Right ventricle myocardium inferior (tissue), 1 donor: Measurements from ENCODE around the gene CAPN14. TPM values are rescaled to one million over a fixed set of nuclear protein-coding genes. Genes with fewer than 3 reads are reported as not detected.

Source experiments
- ATAC-seq: fragments of 200-7000 bp; cut with Tn5 transposase; one replicate; pipeline ENCODE4 v1.9.1; 2020; ENCODE audit warnings: mild to moderate bottlenecking, moderate library complexity
- DNase-seq: peaks from one replicate; pipeline ENCODE4 v3.0.0; 2021; ENCODE audit errors: missing footprints
- intact Hi-C: fragments of 100-400 bp; cut with DNase I; formaldehyde crosslinking; loops from one replicate; pipeline ENCODE4 v1.11.0; 2022
- total RNA-seq: library from RNA; stranded (reverse); fragmentation: NEBNext Ultra II Directional; extraction: Animal tissue kit (Norgen Biotek cat#: 25700); gene quantifications from one replicate; pipeline ENCODE4 v1.2.1, GENCODE V29; 2021
- donor health status: DM: no; HTN: yes; CAD: no; lungs with severe emphysema.

Gene CAPN14
- total RNA-seq, 1 donor from 2014 or later, result 0.35 TPM

DNA sequence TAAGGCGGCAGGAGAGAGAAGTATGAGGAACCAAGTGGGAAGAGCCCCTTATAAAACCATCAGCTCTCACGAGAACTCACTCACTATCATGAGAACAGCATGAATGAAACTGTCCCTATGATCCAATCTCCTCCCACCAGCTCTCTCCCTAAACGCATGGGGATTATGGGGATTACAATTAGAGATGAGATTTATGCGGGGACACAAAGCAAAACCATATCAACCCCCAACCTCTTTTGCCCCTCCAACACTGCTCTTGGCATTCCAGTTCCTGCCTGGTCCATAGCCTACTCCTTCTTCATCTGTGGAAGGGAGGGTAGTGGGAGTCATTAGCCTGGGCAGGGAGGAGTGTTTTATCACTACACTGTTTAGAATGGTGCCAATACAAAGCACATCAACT, 15.3 kb upstream of the CAPN14 start:
- ATAC-seq, result no peak
- intact Hi-C loops, result loop anchor here (5.0 to 10.0 kb wide), 2 partner anchors 100 to 518 kb away; no protein-coding TSS in a partner anchor
- DNase-seq, result no peak

DNA sequence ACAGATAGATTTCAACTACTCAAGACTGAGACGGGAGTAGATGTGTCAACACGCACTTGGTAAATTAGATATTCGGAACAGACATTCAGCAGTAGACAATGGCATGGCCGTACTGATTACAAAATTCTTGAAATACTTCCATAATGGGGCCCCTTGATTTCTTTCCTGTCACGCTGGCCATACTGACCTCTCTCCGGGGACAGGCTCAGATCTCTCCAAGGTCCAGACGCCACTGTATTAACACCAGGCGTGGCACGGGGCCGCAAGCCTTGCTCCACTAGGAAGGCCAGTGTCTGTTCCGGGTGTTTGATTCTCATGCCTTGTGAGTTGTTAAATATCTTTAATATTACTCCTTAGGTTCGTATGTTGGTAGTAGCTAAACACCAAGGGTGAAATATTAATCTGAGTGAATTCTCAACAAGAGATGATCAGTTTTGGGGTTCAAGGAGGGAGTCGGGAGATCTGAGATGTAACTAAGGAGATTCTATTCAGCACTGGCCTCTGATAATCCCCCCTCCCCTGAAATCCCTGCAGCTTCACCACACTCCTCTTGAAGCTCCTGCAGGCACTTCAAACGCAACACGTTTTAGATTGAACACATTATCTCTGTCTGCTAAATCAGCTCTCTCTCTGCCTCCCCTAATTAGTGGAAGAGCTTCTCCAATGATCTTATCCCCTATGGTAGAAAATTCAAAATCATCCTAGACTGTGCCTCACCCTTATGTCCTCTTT, 14.4 kb upstream of the CAPN14 start:
- intact Hi-C loops, result loop anchor here (5.0 to 10.0 kb wide), 2 partner anchors 101 to 517 kb away; no protein-coding TSS in a partner anchor
- DNase-seq (no peak), ATAC-seq (peak; percentile 55)

DNA sequence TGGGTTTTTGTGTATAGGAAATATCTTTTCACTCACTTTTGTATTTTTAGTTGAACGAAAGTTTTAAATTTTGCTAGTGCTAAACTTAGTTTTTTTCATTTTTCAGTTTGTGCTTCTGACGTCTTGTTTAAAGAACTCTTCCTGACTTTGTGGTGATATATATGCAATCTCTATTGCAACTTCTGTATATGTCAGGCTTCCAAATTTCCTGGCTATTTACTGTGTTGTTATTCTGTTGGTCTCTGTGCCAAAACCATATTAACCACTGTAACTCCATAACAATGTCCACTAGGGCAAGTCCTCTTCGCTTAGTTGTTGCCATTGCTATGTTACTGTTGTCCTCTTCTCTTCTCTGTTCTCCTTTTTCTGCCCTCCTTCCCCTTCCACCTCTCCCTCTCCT, 13.4 kb upstream of the CAPN14 start:
- intact Hi-C loops, result loop anchor here (5.0 to 10.0 kb wide), 2 partner anchors 102 to 516 kb away; no protein-coding TSS in a partner anchor
- ATAC-seq (no peak), DNase-seq (no peak)

DNA sequence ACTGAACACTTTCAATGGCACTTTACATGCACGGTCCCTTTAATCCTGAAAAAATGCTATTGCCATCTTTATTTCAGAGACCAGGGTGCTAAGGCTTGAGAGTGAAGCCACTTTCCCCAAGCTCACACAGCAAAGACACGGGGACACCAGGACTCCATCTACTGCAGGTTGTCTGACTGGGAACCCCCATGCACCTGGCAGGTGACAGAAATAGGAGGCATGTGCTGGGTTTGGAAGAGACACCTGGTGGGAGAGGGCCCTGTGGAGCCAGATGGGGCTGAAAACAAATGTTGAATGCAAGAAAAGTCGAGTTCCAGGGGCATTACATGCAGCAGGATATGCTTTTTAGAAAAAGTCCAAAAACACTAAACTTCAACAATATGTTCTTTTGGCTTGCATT, 11.4 kb upstream of the CAPN14 start:
- intact Hi-C loops, result no loop called here
- ATAC-seq (no peak), DNase-seq (no peak)

DNA sequence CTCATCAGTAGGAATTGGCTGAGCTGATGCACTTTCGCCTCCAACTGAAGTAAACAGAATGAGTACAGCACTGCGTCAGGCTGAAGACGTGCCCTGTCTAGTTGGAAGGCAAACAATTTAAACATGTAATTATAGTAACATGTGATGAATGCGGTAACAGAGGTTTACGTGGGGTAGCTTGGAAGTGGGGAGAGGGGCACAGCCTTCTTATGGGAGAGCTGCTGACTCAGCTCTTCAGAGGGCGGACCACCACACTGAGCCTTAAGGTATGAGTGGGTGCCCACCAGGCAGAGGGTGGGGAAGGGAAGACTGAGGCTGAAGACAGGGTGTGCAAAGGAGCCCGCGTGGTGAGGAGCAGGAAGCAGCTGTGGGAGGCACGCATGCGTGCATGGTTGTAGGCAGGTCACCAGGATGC, 10.4 kb upstream of the CAPN14 start:
- intact Hi-C loops, result no loop called here
- DNase-seq (no peak), ATAC-seq (peak; percentile 37)

DNA sequence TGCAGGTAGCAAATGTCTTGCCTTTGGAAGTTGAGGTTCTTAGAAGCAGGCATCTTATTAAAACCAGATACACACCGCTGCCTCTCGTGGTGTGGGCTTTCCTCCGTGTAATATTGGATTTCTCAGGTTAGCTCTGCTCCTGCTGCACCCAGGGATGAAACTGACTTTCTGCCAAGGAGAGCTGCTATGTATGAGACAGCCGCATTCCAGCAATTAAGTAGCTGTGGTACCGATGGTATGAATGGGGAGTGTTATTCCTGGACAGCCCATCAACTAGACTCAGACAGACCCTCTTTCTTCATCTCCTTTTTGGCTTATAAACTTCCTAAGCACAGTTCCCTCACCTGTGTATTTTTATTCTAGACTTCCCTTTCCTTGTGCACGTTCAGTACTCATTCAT, 9.8 kb upstream of the CAPN14 start:
- DNase-seq (no peak), ATAC-seq (no peak)
- intact Hi-C loops, result no loop called here

DNA sequence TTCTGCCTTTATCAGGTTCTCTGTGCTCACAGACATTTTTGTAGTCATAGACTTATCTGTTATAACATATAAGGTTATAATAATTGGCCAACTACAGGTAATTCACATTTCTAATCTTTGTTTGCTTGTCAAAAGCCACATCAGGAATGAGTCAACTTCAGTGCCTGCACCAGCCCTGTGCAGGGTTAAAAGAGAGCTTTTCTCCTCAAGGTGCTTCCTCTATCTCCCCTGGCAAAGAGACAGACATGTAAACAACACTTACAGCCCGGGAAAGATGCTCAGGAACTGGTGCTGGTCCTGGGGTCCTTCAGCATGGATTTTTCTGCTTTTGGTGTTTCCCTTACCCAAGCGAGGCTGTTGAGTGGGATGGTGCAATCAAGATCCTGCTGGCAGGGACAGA, 9.0 kb upstream of the CAPN14 start:
- ATAC-seq (no peak), DNase-seq (no peak)
- intact Hi-C loops, result no loop called here

DNA sequence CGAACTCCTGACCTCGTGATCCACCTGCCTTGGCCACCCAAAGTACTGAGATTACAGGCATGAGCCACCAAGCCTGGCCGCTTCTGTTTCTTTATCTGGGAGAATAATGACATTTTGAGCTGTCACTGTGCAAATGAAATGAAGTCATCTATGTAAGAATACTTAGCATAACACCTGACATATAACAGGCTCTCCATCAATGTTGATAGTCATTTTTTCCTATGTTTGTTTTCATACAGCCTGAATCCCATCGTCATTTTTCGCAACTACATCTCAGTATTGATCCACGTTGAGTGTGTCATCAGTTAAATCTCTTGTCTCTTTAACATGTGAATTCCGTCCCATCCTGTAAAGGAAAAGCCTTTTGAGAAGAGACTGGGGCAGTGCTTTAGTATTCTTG, 6.4 kb upstream of the CAPN14 start:
- DNase-seq (no peak), ATAC-seq (no peak)
- intact Hi-C loops, result no loop called here

DNA sequence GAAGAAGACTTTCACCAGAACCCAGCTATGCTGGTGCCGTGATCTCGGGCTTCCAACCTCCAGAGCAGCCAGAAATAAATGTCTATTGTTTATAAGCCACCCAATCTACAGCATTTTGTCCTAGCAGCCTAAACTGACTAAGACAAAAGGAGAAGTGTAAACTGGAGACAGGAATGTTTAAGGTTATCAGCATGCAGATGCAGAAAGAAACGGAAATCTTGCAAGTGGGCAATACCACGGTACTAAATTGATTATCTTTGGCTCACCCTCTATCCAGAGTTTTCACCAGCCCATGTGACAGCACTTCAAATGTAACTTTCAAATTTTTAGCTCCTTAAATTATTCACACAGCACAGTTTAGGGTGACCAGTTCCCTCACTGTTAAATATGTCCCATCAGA, 5.7 kb upstream of the CAPN14 start:
- intact Hi-C loops, result no loop called here
- DNase-seq (no peak), ATAC-seq (no peak)

DNA sequence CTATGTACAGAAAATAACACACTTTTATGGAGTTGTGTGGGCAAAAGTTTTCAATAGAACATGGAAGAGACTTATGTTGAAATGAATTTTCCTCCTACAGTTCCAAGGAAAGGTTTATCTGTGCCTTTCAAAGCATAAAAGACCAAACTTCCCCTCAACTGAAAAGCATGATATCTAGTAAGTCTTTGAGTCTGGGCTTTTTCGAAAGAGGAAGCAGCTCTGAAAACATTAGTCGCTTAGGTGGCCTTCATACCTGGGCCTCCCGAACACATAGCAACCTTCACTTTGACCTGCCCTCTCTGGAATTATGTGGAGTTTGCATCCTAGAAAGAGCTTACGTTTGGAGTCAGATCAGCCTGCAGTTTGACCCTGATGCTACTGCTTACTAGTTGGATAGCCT, 4.8 kb upstream of the CAPN14 start:
- ATAC-seq, result no peak
- DNase-seq, result no peak
- intact Hi-C loops, result no loop called here

DNA sequence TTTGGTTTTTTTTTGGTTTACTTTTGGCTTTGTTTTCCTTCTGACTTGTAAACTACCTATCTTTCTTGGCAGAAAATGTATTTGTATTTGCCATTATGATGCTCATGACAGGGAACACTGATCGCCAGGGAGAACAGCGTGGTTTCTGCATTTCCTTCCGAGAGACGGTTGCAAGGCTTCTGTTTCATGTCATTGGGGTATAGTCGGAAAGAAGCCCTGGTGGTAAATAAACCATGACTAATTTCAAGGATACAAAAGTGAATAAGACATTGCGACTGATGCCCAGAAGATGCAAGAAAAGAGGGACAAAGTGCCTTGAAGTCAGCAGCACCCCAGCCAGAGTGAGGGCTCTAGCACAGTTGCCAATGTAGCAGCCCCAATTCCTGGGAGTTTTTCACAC, 4.2 kb upstream of the CAPN14 start:
- intact Hi-C loops, result no loop called here
- ATAC-seq, result no peak
- no peak for DNase-seq

DNA sequence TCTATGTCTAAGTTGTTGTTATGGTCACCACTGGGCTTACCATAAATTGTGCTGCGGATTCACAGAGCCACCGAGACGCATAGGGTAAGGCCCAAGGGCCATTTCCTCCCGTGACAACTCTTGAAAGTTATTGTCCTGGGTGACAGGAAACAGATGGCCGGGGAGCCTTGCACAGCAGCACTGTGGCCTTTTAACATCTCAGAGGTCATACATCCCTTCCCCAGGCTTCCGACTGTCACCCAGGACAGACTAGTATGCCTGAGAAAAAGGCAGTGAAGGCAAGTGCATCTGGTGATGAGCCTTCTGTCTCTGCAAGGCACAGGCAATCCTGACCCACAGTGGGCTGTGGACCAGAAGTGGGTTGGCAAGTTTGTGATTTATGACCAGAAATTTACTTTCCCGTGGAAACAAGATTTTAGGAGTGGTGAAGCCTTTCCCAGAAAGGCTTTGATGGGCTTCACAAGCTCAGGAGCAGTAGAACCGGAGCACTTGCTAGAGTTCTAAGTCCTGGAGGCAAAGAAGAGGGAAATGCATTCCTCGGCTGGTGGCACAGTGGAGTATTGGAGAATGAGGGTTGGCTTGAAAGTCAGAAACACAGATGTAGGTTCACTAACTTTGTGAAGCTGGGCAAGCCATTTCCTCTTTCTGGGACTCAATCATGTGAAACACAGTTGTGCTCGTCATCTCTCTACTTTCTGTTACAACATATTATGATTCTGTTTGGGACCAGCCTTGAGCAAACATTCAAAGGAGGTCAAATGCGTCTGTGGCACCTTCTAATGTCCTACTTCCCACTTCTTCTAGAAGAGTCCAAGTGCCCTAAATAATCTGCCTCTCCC, 2.0 kb upstream of the CAPN14 start:
- peak; percentile 66 for ATAC-seq
- intact Hi-C loops, result no loop called here
- no peak for DNase-seq

DNA sequence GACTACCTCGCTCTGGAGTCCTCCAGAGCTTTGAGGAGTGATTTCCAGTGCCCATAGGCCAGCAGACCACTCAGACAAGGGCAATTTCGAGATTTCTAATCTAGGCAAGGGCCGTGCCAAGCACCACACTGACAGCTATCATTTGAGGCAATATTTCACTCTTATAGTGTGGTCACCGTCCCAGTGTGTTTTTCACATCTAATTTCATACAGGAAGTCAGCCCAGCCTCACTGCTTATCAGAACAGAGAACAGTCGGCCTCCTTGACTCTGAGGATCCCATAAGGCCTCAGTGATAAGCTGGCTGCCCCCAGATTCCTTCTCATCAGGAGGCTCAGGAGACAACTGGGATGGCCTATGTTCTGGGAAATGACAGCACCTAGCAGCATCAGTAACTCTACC, 581 bp downstream of the CAPN14 start:
- no peak for ATAC-seq
- intact Hi-C loops, result no loop called here
- no peak for DNase-seq

DNA sequence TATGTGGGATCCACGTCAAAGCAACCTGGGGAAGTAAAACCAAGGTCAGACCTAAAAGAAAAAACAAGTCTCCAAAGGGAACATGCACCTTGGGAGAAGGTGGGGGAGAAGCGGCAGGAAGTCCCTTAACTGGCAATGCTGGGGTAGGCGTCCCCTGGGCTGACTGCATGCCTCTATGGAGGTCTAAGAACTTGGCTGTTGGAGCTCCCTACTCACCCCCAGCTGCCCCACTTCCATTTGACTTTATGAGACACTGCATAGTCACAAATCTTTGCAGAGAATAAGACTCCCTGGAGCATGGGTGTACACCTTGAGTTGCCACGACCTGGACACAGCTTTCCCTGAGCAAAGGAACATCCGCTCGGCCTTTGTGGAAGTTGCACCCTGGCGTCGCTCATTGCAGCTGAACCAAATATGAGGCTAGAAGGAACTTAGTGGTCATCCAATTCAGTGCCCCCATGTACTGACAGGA, 2.8 kb downstream of the CAPN14 start:
- DNase-seq (no peak), ATAC-seq (no peak)
- intact Hi-C loops, result no loop called here

DNA sequence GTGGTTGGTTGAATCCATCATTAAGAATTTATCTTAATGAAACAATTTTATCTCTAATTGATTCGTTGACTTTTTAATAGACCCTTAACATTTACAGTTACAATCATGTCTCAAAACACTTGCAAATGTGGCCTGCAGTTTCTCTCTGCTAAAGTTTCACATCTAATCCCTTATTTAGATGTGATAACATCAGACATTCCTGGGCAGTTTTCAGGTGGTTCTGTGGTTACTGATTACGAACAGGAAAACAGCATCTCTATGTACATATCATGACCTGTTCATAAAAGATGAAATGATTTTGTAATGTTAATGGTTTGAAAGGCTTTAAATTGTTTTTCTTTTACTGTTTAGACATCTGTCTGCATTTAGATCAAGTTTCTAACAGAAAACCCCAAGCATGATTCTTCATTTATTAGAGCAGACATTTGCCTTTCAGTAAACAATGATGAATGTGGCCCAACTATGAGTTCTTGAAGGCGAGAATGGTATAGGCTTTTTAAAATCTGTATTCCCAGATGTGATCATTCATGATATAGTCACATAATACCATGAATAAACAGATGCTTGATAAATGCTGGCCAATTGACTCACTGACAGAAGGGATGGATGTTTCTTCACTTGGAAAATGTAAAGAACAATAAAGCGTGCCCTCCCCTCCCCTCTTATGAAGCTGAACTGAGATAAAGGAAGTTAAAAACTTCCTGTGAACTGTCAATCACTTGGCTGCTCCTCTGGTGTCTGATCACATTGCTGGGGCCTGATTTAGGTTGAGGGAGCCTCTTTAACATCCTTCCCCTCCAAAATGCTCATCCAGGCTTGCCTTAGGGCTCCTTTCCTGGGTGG, 3.5 kb downstream of the CAPN14 start:
- no peak for DNase-seq
- intact Hi-C loops, result no loop called here
- no peak for ATAC-seq

DNA sequence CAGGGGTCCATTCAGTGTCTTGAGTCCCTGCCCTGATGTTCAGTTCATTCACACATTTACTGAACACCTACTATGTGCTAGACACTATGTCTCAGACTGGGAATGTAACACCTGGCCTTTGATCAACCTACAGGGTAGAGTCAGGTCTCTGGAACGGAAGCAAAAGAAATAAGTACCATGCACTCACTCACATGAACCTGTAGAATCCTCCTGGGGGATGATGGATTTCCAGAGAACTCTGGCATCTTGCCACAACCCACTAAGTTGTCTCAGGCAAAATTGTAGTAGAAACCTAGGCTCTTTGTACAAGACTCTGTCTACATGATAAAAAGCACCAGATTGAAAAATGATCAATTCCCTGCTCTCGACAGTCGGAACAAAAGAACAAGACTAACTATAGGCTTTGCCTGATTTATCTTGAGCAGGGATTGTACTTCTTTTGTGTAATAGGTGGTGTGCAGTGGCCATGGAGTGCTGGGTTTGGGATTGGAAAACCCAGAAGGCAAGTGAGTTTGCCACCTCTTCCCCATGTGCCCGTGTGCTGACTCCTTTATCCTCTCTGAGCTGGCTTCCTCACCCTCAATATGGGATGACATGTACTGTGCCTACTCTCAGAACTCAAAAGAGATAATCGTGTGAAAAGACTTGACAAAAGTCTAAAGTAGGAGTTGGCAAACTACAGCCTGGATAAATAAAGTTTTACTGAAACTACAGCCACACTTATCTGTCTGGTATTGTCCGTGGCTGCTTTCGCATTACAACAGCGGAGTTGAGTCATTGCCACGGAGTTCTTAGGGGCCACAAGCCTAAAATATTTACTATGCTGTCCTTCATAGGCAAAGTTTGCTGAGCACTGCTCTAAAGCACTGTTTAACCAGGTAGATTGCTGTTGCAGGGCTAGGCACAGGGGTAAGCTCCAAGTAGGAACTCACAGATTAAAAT, 4.4 kb downstream of the CAPN14 start:
- DNase-seq, result no peak
- intact Hi-C loops, result no loop called here
- ATAC-seq, result peak; percentile 81

DNA sequence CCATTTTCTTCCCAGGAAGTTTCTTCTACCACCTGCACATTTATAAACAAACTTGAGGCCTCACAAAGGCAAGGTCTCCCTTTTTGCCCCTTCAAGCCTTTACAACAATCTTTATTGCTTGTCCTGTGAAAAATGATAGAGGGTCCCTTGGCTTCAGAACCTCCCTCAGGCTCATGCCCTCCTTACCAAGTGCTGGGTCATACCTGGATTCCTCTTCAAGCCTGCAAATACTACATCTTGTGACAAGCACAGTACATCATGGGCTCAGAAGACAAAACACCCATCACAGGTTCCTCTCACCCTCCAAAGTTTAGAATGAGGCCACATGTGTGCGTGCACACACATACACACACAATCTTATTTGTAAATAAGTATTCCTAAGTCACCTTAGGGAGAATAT, 9.1 kb downstream of the CAPN14 start:
- intact Hi-C loops, result no loop called here
- ATAC-seq, result no peak
- DNase-seq, result no peak

DNA sequence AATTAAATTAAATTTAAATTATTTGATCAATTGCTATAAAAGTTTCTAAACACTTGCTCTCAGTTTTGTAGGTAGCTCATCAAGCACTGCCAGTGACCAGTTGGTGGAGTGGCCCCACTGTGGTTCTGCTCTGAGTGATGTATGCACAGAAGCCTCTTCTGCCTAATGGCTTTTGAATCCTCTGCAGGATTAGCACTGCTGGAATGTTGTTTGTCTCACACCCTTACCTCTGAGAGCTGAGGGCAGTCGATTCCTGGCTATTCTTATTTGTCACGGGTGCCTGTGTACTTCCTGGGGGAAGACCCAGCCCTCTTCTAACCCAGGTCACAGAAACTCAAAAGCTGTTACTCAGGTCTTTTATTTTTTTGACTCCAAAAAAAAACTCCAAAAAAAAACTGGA, 9.5 kb downstream of the CAPN14 start:
- DNase-seq (no peak), ATAC-seq (peak; percentile 33)
- intact Hi-C loops, result no loop called here
